Calu3 (cell line): ENCODE data around the gene EPAS1. TPM values are rescaled to one million over a fixed set of nuclear protein-coding genes. Genes with fewer than 3 reads are reported as not detected.

Source experiments
- BruUV-seq: library from RNA; stranded (reverse); fragments of 400-500 nt; replicated peaks from 2 replicates; lab custom pipeline; 2021; lab: Mats Ljungman, UMichigan
- CTCF ChIA-PET: fragments of 300-600 bp; sonication (Branson Sonifier 250); formaldehyde crosslinking; loops from one replicate; lab custom pipeline; 2022; ENCODE audit warnings: antibody characterized with exemption; lab: Charles Lee
- DNase-seq: peaks from one replicate; pipeline ENCODE4 v3.0.0; 2022
- H3K27ac Mint-ChIP-seq: one replicate; pipeline ENCODE4 v1.8.0; 2022; ENCODE audit warnings: mixed read lengths; ENCODE audit not compliant: unreplicated experiment
- H3K27me3 Mint-ChIP-seq: one replicate; pipeline ENCODE4 v1.8.0; 2022; ENCODE audit warnings: mixed read lengths; ENCODE audit not compliant: unreplicated experiment
- H3K36me3 Mint-ChIP-seq: one replicate; pipeline ENCODE4 v1.8.0; 2022; ENCODE audit warnings: mild to moderate bottlenecking, moderate library complexity, mixed read lengths; ENCODE audit not compliant: insufficient read depth, unreplicated experiment
- H3K4me1 Mint-ChIP-seq: one replicate; pipeline ENCODE4 v1.8.0; 2022; ENCODE audit warnings: mild to moderate bottlenecking, low read depth, mixed read lengths; ENCODE audit not compliant: unreplicated experiment
- H3K4me3 Mint-ChIP-seq: one replicate; pipeline ENCODE4 v1.8.0; 2022; ENCODE audit warnings: mild to moderate bottlenecking, low read depth, moderate library complexity, mixed read lengths; ENCODE audit not compliant: unreplicated experiment
- H3K9me3 Mint-ChIP-seq: one replicate; pipeline ENCODE4 v1.8.0; 2022; ENCODE audit warnings: low read depth, mixed read lengths; ENCODE audit not compliant: unreplicated experiment
- intact Hi-C: fragments of 100-400 bp; cut with micrococcal nuclease; formaldehyde crosslinking; loops from one replicate; pipeline ENCODE4 v1.10.0; 2022; ENCODE audit not compliant: unreplicated experiment
- total RNA-seq: library from RNA; stranded (reverse); gene quantifications from 2 replicates; pipeline ENCODE4 v1.2.3, GENCODE V29; 2022
- TF ChIP-seq, protein P1 (sequence below): fragments of 200-600 bp; IDR thresholded peaks from one replicate; pipeline ENCODE4 v1.8.0; 2022; ENCODE audit warnings: antibody characterized with exemption; ENCODE audit not compliant: unreplicated experiment

The EPAS1 gene
- total RNA-seq, 1 experiment from 2014 or later, result 18.5 TPM

- CTCF ChIA-PET, result no interaction called here
- H3K27me3 Mint-ChIP-seq, result peaks cover under 1% of the 10 kb centered on the region
- no peaks in the 10 kb centered on the region for H3K9me3 Mint-ChIP-seq
- H3K27ac Mint-ChIP-seq, result no peak overlapping the region
- no peak overlapping the region for H3K4me3 Mint-ChIP-seq
- intact Hi-C loops, result no loop called here
- peaks cover 9% of the 10 kb centered on the region for H3K36me3 Mint-ChIP-seq
- TF ChIP-seq, protein P1, sequence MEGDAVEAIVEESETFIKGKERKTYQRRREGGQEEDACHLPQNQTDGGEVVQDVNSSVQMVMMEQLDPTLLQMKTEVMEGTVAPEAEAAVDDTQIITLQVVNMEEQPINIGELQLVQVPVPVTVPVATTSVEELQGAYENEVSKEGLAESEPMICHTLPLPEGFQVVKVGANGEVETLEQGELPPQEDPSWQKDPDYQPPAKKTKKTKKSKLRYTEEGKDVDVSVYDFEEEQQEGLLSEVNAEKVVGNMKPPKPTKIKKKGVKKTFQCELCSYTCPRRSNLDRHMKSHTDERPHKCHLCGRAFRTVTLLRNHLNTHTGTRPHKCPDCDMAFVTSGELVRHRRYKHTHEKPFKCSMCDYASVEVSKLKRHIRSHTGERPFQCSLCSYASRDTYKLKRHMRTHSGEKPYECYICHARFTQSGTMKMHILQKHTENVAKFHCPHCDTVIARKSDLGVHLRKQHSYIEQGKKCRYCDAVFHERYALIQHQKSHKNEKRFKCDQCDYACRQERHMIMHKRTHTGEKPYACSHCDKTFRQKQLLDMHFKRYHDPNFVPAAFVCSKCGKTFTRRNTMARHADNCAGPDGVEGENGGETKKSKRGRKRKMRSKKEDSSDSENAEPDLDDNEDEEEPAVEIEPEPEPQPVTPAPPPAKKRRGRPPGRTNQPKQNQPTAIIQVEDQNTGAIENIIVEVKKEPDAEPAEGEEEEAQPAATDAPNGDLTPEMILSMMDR, result no peak
- peaks cover 31% of the 10 kb centered on the region for H3K4me1 Mint-ChIP-seq
- DNase-seq, result no peak
- no TSS peak for BruUV-seq
These were observed 13.5 kb upstream of the EPAS1 start for GRCh38 chr2:46283693-46284092.

DNA sequence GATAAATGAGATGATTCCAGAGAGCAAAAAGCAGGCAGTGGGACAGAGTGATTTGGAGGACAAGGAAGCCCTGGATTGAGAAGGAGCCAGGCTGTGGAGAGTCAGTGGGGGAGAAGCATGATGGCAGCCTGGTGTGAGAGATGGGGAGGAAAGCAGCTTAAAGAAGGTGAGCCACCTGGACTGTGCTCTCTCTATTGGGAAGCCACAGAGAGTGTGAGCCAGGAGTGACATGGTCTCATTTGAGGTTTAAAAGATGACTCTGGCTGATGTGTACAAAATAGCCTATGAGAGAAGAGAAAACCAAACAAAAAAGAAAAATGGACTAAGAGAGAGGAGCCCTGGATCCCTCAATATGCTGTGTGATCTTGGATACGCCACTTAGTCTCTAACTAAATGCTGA lies 12.9 kb upstream of the EPAS1 start:
- H3K9me3 Mint-ChIP-seq, result no peaks in the 10 kb centered on the region
- CTCF ChIA-PET, result no interaction called here
- no peak overlapping the region for H3K27ac Mint-ChIP-seq

GRCh38 chr2:46284796-46285195 lies 12.4 kb upstream of the EPAS1 start:
- H3K36me3 Mint-ChIP-seq, result peaks cover 9% of the 10 kb centered on the region
- DNase-seq, result no peak
- H3K27me3 Mint-ChIP-seq, result no peaks in the 10 kb centered on the region
- H3K4me3 Mint-ChIP-seq, result no peak overlapping the region
- H3K9me3 Mint-ChIP-seq, result no peaks in the 10 kb centered on the region
- no peak overlapping the region for H3K27ac Mint-ChIP-seq
- TF ChIP-seq, protein P1, result no peak
- BruUV-seq, result no TSS peak
- intact Hi-C loops, result no loop called here
- peaks cover 31% of the 10 kb centered on the region for H3K4me1 Mint-ChIP-seq
- CTCF ChIA-PET, result interaction anchor here (0.6 kb wide), 1 partner anchor 54 kb away, joined by 3 read pairs; no protein-coding TSS in a partner anchor

More for the DNA sequence above, 12.9 kb upstream of the EPAS1 start:
- BruUV-seq, result no TSS peak
- TF ChIP-seq, protein P1, result no peak
- intact Hi-C loops, result no loop called here
- H3K27me3 Mint-ChIP-seq, result no peaks in the 10 kb centered on the region
- no peak for DNase-seq
- H3K36me3 Mint-ChIP-seq, result peaks cover 9% of the 10 kb centered on the region
- no peak overlapping the region for H3K4me3 Mint-ChIP-seq
- H3K4me1 Mint-ChIP-seq, result peaks cover 31% of the 10 kb centered on the region

- peaks cover 9% of the 10 kb centered on the region for H3K36me3 Mint-ChIP-seq
- CTCF ChIA-PET, result no interaction called here
These were observed 10.5 kb upstream of the EPAS1 start for GRCh38 chr2:46286715-46287114.

More at GRCh38 chr2:46286715-46287114, 10.5 kb upstream of the EPAS1 start:
- BruUV-seq, result no TSS peak
- H3K4me3 Mint-ChIP-seq, result peak overlapping the region; percentile 29
- TF ChIP-seq, protein P1, result no peak
- H3K27me3 Mint-ChIP-seq, result no peaks in the 10 kb centered on the region
- intact Hi-C loops, result no loop called here
- peak; percentile 80 for DNase-seq
- H3K9me3 Mint-ChIP-seq, result no peaks in the 10 kb centered on the region
- peak overlapping the region; percentile 90 for H3K27ac Mint-ChIP-seq
- peaks cover 31% of the 10 kb centered on the region for H3K4me1 Mint-ChIP-seq
